OCI-LY7 (cell line): ENCODE data around the gene MEGF8. TPM values are rescaled to one million over a fixed set of nuclear protein-coding genes. Genes with fewer than 3 reads are reported as not detected.

ENCODE experiments used
- BruUV-seq: library from RNA; stranded (reverse); fragments of 400-500 nt; replicated peaks from 2 replicates; lab custom pipeline; 2021; lab: Mats Ljungman, UMichigan
- CTCF ChIA-PET: fragments of 300-600 bp; sonication (Branson Sonifier 250); formaldehyde crosslinking; loops from one replicate; lab custom pipeline; 2022; ENCODE audit warnings: antibody characterized with exemption; ENCODE audit not compliant: unreplicated experiment; lab: Charles Lee
- POLR2A ChIA-PET: fragments of 300-600 bp; sonication (Branson Sonifier 250); formaldehyde crosslinking; loops from one replicate; lab custom pipeline; 2022; ENCODE audit warnings: antibody characterized with exemption; lab: Charles Lee
- DNase-seq: peaks from one replicate; pipeline ENCODE4 v3.0.0-alpha.2; 2015; ENCODE audit warnings: low spot score
- H2AFZ ChIP-seq: fragments of 200-600 bp; sonication (generic), shearing (Covaris generic); 2 replicates; pipeline ENCODE4 v1.6.1; 2014; ENCODE audit warnings: mild to moderate bottlenecking, antibody characterized with exemption, low read length, moderate library complexity
- H3K27ac ChIP-seq: fragments of 200-600 bp; sonication (generic); 2 replicates; pipeline ENCODE4 v1.5.1; 2014; ENCODE audit warnings: mixed run types, low read depth, mild to moderate bottlenecking, moderate library complexity, low read length, inconsistent platforms; ENCODE audit not compliant: poor library complexity, severe bottlenecking
- H3K36me3 ChIP-seq: fragments of 200-600 bp; sonication (generic); 2 replicates; pipeline ENCODE4 v1.6.1; 2014; ENCODE audit warnings: mild to moderate bottlenecking, antibody characterized with exemption, low read length, moderate library complexity, mixed read lengths; ENCODE audit not compliant: insufficient read depth
- H3K4me1 ChIP-seq: fragments of 200-600 bp; sonication (generic); 2 replicates; pipeline ENCODE4 v1.5.1; 2014; ENCODE audit warnings: mild to moderate bottlenecking, low read length; ENCODE audit not compliant: insufficient read depth, poor library complexity, severe bottlenecking
- H3K4me2 ChIP-seq: fragments of 200-600 bp; sonication (generic); 2 replicates; pipeline ENCODE4 v1.6.1; 2014; ENCODE audit warnings: mild to moderate bottlenecking, low read length
- H3K4me3 ChIP-seq: fragments of 200-600 bp; sonication (generic); 2 replicates; pipeline ENCODE4 v1.5.1; 2014; ENCODE audit warnings: mild to moderate bottlenecking, low read depth, low read length; ENCODE audit not compliant: poor library complexity, severe bottlenecking
- H3K79me2 ChIP-seq: fragments of 200-600 bp; sonication (generic); 2 replicates; pipeline ENCODE4 v1.6.1; 2016; ENCODE audit warnings: low read depth, mild to moderate bottlenecking, low read length, moderate library complexity, mixed read lengths; ENCODE audit not compliant: insufficient read depth
- H3K9me2 ChIP-seq: fragments of 200-600 bp; sonication (generic); 2 replicates; pipeline ENCODE4 v1.6.1; 2016; ENCODE audit warnings: mild to moderate bottlenecking, low read length, mixed read lengths; ENCODE audit not compliant: insufficient read depth
- H3K9me3 ChIP-seq: fragments of 200-600 bp; sonication (generic); 2 replicates; pipeline ENCODE4 v1.6.1; 2014; ENCODE audit warnings: mild to moderate bottlenecking, mixed run types, low read length, mixed read lengths
- H4K20me1 ChIP-seq: fragments of 200-600 bp; sonication (generic); 2 replicates; pipeline ENCODE4 v1.6.1; 2014; ENCODE audit warnings: mild to moderate bottlenecking, antibody characterized with exemption, low read length, moderate library complexity, mixed read lengths; ENCODE audit not compliant: insufficient read depth
- CTCF ChIP-seq: fragments of 200-600 bp; sonication (generic); conservative IDR thresholded peaks from 2 replicates; pipeline ENCODE4 v1.5.1; 2014; ENCODE audit warnings: mild to moderate bottlenecking, antibody characterized with exemption, low read length, moderate library complexity, mixed read lengths
- EZH2phosphoT487 ChIP-seq: fragments of 200-600 bp; sonication (generic); IDR thresholded peaks from 2 replicates; pipeline ENCODE4 v1.6.1; 2018; ENCODE audit warnings: low read depth, borderline replicate concordance, mild to moderate bottlenecking, mixed run types, antibody characterized with exemption, low read length, moderate library complexity, mixed read lengths
- intact Hi-C: fragments of 100-400 bp; cut with micrococcal nuclease; formaldehyde crosslinking; loops from one replicate; pipeline ENCODE4 v1.10.0; 2022; ENCODE audit not compliant: unreplicated experiment
- total RNA-seq, 2 experiments: library from RNA; depleted of rRNA in 1 of 2; stranded (reverse); fragments of >200 nt in 1 of 2; shearing (Covaris generic) in 1 of 2; gene quantifications; 2 replicates each; pipeline ENCODE4 v1.2.3, GENCODE V29; 2014 to 2022

The MEGF8 gene
- total RNA-seq, 2 experiments from 2014 or later = 10.5 to 14.7 TPM

- CTCF ChIA-PET = no interaction called here
- DNase-seq = peak; percentile 50
- BruUV-seq = no TSS peak
- Histone ChIP-seq H3K27ac (peak within 1 kb of the TSS; percentile 49), H3K4me3 (peak within 1 kb of the TSS; percentile 88), H3K4me2 (peak within 1 kb of the TSS; percentile 94), H3K79me2 (peaks cover 4% of the 10 kb centered on the region; the same call in 1 of the 2 replicates), H2AFZ (peak within 1 kb of the TSS; percentile 79), H3K36me3 (peaks cover 5% of the 10 kb centered on the region; the same call in 1 of the 2 replicates), H3K4me1 (peaks cover 15% of the 10 kb centered on the region), H3K9me2 (no peaks in the 10 kb centered on the region), H4K20me1 (no peaks in the 10 kb centered on the region), H3K9me3 (no peaks in the 10 kb centered on the region)
- POLR2A ChIA-PET = interaction anchor here (1.0 kb wide), 1 partner anchor 21 kb away, joined by 5 read pairs; no protein-coding TSS in a partner anchor
- no peak for TF ChIP-seq CTCF
- TF ChIP-seq EZH2phosphoT487 = no peak
- intact Hi-C loops = loop anchor here (1.0 kb wide), 1 partner anchor 15 kb away; no protein-coding TSS in a partner anchor
These were observed 23.7 kb upstream of the MEGF8 start, which contains the start of gene PRR19 for GRCh38 chr19:42301646-42302203. PRR19 (plus strand) TSS chr19:42302132; CDS start chr19:42309585, 7,453 bp downstream.

- TF ChIP-seq CTCF (no peak), EZH2phosphoT487 (no peak)
- Histone ChIP-seq H3K36me3 (no peaks in the 10 kb centered on the region), H3K27ac (peak overlapping the region; percentile 49), H2AFZ (peak overlapping the region; percentile 79; the same call in 1 of the 2 replicates), H3K4me1 (peaks cover 15% of the 10 kb centered on the region), H3K79me2 (peaks cover 4% of the 10 kb centered on the region; the same call in 1 of the 2 replicates), H3K4me3 (peak overlapping the region; percentile 88), H4K20me1 (no peaks in the 10 kb centered on the region), H3K9me2 (no peaks in the 10 kb centered on the region), H3K9me3 (no peaks in the 10 kb centered on the region), H3K4me2 (peak overlapping the region; percentile 94)
- intact Hi-C loops = no loop called here
- BruUV-seq = no TSS peak
- no peak for DNase-seq
- CTCF ChIA-PET = no interaction called here
- POLR2A ChIA-PET = no interaction called here
These were observed 22.4 kb upstream of the MEGF8 start for GRCh38 chr19:42303101-42303464.

- DNase-seq = no peak
- no peak overlapping the region for H3K27ac ChIP-seq
- no peaks in the 10 kb centered on the region for H3K36me3 ChIP-seq
- intact Hi-C loops = no loop called here
- H3K4me1 ChIP-seq = peaks cover 15% of the 10 kb centered on the region
- POLR2A ChIA-PET = no interaction called here
- no peaks in the 10 kb centered on the region for H4K20me1 ChIP-seq
- no peak overlapping the region for H3K4me2 ChIP-seq
- H3K4me3 ChIP-seq = no peak overlapping the region
- BruUV-seq = no TSS peak
- CTCF ChIA-PET = interaction anchor here (0.6 kb wide), 1 partner anchor 179 kb away, joined by 4 read pairs; no protein-coding TSS in a partner anchor
- no peak overlapping the region for H2AFZ ChIP-seq
- H3K9me2 ChIP-seq = no peaks in the 10 kb centered on the region
- peaks cover 4% of the 10 kb centered on the region; the same call in 1 of the 2 replicates for H3K79me2 ChIP-seq
- no peaks in the 10 kb centered on the region for H3K9me3 ChIP-seq
- no peak for TF ChIP-seq CTCF
- no peak for TF ChIP-seq EZH2phosphoT487
These were observed 21.6 kb upstream of the MEGF8 start for GRCh38 chr19:42303876-42304275.
